ENCODE results near the gene AUH.

Gene AUH

GRCh38 chr9:91374939-91375338 lies 13.2 kb upstream of the AUH start:
- TF ChIP-seq TCF12 (IDR thresholded peaks at IDR 0.05; ENCODE audit: low read depth) (no peak), USF1 (IDR thresholded peaks at IDR 0.05) (no peak), CEBPB (IDR thresholded peaks at IDR 0.05) (no peak), MAX (IDR thresholded peaks at IDR 0.05) (no peak), YY1 (IDR thresholded peaks at IDR 0.05; ENCODE audit: low read depth) (no peak), RAD21 (IDR thresholded peaks at IDR 0.05; ENCODE audit: low read depth) (no peak), EP300 (IDR thresholded peaks at IDR 0.05; ENCODE audit: borderline replicate concordance) (no peak), TEAD4 (IDR thresholded peaks at IDR 0.05) (no peak), EGR1 (IDR thresholded peaks at IDR 0.05) (no peak), FOXM1 (IDR thresholded peaks at IDR 0.05; ENCODE audit: borderline replicate concordance, low read depth) (no peak), REST (IDR thresholded peaks at IDR 0.05; ENCODE audit: low read depth) (no peak), TAF1 (IDR thresholded peaks at IDR 0.05; ENCODE audit: low read depth) (no peak), ZBTB7A (IDR thresholded peaks at IDR 0.05; ENCODE audit: low read depth) (no peak)

GRCh38 chr9:91371894-91372293 lies 10.2 kb upstream of the AUH start:
- no peak for TF ChIP-seq TAF1 (IDR thresholded peaks at IDR 0.05; ENCODE audit: low read depth)
- TF ChIP-seq CREB1 (IDR thresholded peaks at IDR 0.05; ENCODE audit: low read depth), result no peak
- no peak for TF ChIP-seq ZBTB7A (IDR thresholded peaks at IDR 0.05; ENCODE audit: low read depth)
- no peak for TF ChIP-seq USF1 (IDR thresholded peaks at IDR 0.05)

GRCh38 chr9:91364702-91365101 lies 3.0 kb upstream of the AUH start:
- no peak for TF ChIP-seq YY1 (IDR thresholded peaks at IDR 0.05; ENCODE audit: low read depth)
- no peak for TF ChIP-seq EGR1 (IDR thresholded peaks at IDR 0.05)
- no peak for TF ChIP-seq CEBPB (IDR thresholded peaks at IDR 0.05)
- no peak for TF ChIP-seq REST (IDR thresholded peaks at IDR 0.05; ENCODE audit: low read depth)
- no peak for TF ChIP-seq ZBTB7A (IDR thresholded peaks at IDR 0.05; ENCODE audit: low read depth)
- TF ChIP-seq CREB1 (IDR thresholded peaks at IDR 0.05; ENCODE audit: low read depth), result no peak
- TF ChIP-seq TCF12 (IDR thresholded peaks at IDR 0.05; ENCODE audit: low read depth), result no peak
- TF ChIP-seq TEAD4 (IDR thresholded peaks at IDR 0.05), result no peak
- no peak for TF ChIP-seq FOXM1 (IDR thresholded peaks at IDR 0.05; ENCODE audit: borderline replicate concordance, low read depth)
- TF ChIP-seq USF1 (IDR thresholded peaks at IDR 0.05), result no peak
- TF ChIP-seq RAD21 (IDR thresholded peaks at IDR 0.05; ENCODE audit: low read depth), result no peak
- no peak for TF ChIP-seq NFIC (IDR thresholded peaks at IDR 0.05)

- no peak for TF ChIP-seq CEBPB (IDR thresholded peaks at IDR 0.05)
- no peak for TF ChIP-seq RAD21 (IDR thresholded peaks at IDR 0.05; ENCODE audit: low read depth)
- TF ChIP-seq YY1 (IDR thresholded peaks at IDR 0.05; ENCODE audit: low read depth), result no peak
- no peak for TF ChIP-seq REST (IDR thresholded peaks at IDR 0.05; ENCODE audit: low read depth)
- no peak for TF ChIP-seq ZBTB7A (IDR thresholded peaks at IDR 0.05; ENCODE audit: low read depth)
- TF ChIP-seq CREB1 (IDR thresholded peaks at IDR 0.05; ENCODE audit: low read depth), result no peak
- no peak for TF ChIP-seq NFIC (IDR thresholded peaks at IDR 0.05)
- TF ChIP-seq MAX (IDR thresholded peaks at IDR 0.05), result no peak
- TF ChIP-seq USF1 (IDR thresholded peaks at IDR 0.05), result no peak
- TF ChIP-seq EGR1 (IDR thresholded peaks at IDR 0.05), result no peak
- no peak for TF ChIP-seq FOXM1 (IDR thresholded peaks at IDR 0.05; ENCODE audit: borderline replicate concordance, low read depth)
- no peak for TF ChIP-seq EP300 (IDR thresholded peaks at IDR 0.05; ENCODE audit: borderline replicate concordance)
- TF ChIP-seq TAF1 (IDR thresholded peaks at IDR 0.05; ENCODE audit: low read depth), result no peak
- TF ChIP-seq TCF12 (IDR thresholded peaks at IDR 0.05; ENCODE audit: low read depth), result no peak
- no peak for TF ChIP-seq TEAD4 (IDR thresholded peaks at IDR 0.05)
Measured at GRCh38 chr9:91364005-91364404, 2.3 kb upstream of the AUH start.

Data from Ishikawa (cell line).